Type B pancreatic cell (in vitro differentiated cells): ENCODE measurements around the gene TBCEL. TPM values are rescaled to one million over a fixed set of nuclear protein-coding genes. Genes with fewer than 3 reads are reported as not detected.

Experiments
- DNase-seq: peaks from one replicate; pipeline ENCODE4 v3.0.0; 2021; ENCODE audit warnings: mixed read lengths; ENCODE audit not compliant: unreplicated experiment; ENCODE audit errors: extremely low spot score
- H3K27ac Mint-ChIP-seq: 2 replicates; pipeline ENCODE4 v1.8.0; 2021; ENCODE audit warnings: mild to moderate bottlenecking, mixed read lengths
- H3K27me3 Mint-ChIP-seq: 2 replicates; pipeline ENCODE4 v1.8.0; 2021; ENCODE audit warnings: mixed read lengths
- H3K36me3 Mint-ChIP-seq: 2 replicates; pipeline ENCODE4 v1.8.0; 2021; ENCODE audit warnings: mixed read lengths
- H3K4me1 Mint-ChIP-seq: one replicate; pipeline ENCODE4 v1.8.0; 2021; ENCODE audit warnings: mixed read lengths; ENCODE audit not compliant: unreplicated experiment
- H3K4me3 Mint-ChIP-seq: 2 replicates; pipeline ENCODE4 v1.8.0; 2021; ENCODE audit warnings: mild to moderate bottlenecking, mixed read lengths
- H3K9me3 Mint-ChIP-seq: 2 replicates; pipeline ENCODE4 v1.8.0; 2021; ENCODE audit warnings: mixed read lengths
- total RNA-seq: library from RNA; stranded (reverse); gene quantifications from 2 replicates; pipeline ENCODE4 v1.2.1, GENCODE V29; 2021; ENCODE audit warnings: low replicate concordance
- TF ChIP-seq, protein P1 (sequence below): fragments of 200-600 bp; sonication (generic); conservative IDR thresholded peaks from 2 replicates; pipeline ENCODE4 v1.5.0; 2021; ENCODE audit warnings: antibody characterized with exemption, mild to moderate bottlenecking

The TBCEL gene
- total RNA-seq, 1 donor from 2014 or later = 40.5 TPM

DNA sequence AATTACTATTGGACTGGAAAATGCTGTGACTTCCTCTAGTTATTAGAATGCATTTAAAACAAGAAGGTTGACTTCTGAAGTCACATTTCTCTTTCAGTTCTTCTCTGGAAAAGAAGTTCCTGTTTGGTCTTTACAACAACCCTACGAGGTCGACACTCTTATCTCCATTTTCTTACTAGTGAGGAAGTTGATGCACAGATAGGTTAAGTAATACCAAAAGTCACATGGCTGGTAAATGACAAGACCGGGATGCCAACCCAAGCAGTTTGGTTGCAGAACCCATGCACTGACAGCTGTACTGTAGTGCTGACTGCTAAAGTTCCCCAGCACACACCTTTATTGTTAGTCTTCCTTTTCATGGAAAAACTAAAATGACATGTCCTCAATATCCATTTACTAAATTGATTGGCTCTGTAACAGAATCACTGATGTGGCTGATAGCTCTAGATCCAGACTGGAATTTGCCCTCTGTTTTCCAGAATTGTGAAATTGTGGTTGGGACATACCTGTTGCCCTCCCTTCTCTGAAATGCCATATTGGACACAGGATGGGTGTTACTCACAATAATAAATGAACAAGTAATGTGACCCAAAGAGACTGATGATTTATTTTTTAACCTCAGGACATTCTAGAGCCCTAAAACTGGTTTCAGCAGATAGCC is 67.7 kb downstream of the TBCEL start:
- Mint-ChIP-seq H3K9me3 (peaks cover 5% of the 10 kb centered on the region), H3K4me3 (no peak overlapping the region), H3K27me3 (no peaks in the 10 kb centered on the region), H3K27ac (no peak overlapping the region), H3K36me3 (peaks cover 19% of the 10 kb centered on the region), H3K4me1 (no peaks in the 10 kb centered on the region)
- TF ChIP-seq, protein P1, sequence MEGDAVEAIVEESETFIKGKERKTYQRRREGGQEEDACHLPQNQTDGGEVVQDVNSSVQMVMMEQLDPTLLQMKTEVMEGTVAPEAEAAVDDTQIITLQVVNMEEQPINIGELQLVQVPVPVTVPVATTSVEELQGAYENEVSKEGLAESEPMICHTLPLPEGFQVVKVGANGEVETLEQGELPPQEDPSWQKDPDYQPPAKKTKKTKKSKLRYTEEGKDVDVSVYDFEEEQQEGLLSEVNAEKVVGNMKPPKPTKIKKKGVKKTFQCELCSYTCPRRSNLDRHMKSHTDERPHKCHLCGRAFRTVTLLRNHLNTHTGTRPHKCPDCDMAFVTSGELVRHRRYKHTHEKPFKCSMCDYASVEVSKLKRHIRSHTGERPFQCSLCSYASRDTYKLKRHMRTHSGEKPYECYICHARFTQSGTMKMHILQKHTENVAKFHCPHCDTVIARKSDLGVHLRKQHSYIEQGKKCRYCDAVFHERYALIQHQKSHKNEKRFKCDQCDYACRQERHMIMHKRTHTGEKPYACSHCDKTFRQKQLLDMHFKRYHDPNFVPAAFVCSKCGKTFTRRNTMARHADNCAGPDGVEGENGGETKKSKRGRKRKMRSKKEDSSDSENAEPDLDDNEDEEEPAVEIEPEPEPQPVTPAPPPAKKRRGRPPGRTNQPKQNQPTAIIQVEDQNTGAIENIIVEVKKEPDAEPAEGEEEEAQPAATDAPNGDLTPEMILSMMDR = no peak
- DNase-seq = no peak

DNA sequence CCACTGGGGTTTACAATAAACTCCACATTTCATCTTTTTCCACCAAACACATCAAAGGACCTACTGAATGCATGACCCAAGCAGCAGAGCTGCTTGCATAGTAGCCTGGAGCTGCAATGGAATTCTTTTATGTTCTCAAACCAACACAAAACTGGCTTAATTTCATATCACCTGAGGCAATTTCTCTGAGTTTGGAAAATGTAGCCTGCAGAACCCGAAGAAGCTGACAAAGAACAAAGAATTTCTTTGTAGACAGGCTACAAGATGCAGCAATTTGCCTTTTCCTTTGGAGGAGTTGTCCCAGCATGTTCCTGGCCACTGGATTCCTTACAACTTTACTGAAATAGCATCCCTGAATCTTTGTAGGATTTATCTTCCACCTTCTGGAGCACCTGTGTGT is 71.7 kb downstream of the TBCEL start:
- no peaks in the 10 kb centered on the region for H3K4me1 Mint-ChIP-seq
- TF ChIP-seq, protein P1 = no peak
- H3K36me3 Mint-ChIP-seq = peaks cover 4% of the 10 kb centered on the region
- H3K4me3 Mint-ChIP-seq = no peak overlapping the region
- DNase-seq = no peak
- no peaks in the 10 kb centered on the region for H3K27me3 Mint-ChIP-seq
- no peak overlapping the region for H3K27ac Mint-ChIP-seq
- peaks cover 5% of the 10 kb centered on the region for H3K9me3 Mint-ChIP-seq

GRCh38 chr11:121099364-121099763 is 75.5 kb downstream of the TBCEL start:
- H3K27ac Mint-ChIP-seq = no peak overlapping the region
- no peaks in the 10 kb centered on the region for H3K27me3 Mint-ChIP-seq
- DNase-seq = no peak
- H3K4me3 Mint-ChIP-seq = no peak overlapping the region
- TF ChIP-seq, protein P1 = no peak
- no peaks in the 10 kb centered on the region for H3K36me3 Mint-ChIP-seq
- H3K9me3 Mint-ChIP-seq = no peaks in the 10 kb centered on the region
- H3K4me1 Mint-ChIP-seq = no peaks in the 10 kb centered on the region

GRCh38 chr11:121099885-121100284 is 76.0 kb downstream of the TBCEL start:
- Mint-ChIP-seq H3K27ac (no peak overlapping the region), H3K4me3 (no peak overlapping the region), H3K36me3 (no peaks in the 10 kb centered on the region), H3K4me1 (no peaks in the 10 kb centered on the region), H3K9me3 (no peaks in the 10 kb centered on the region), H3K27me3 (no peaks in the 10 kb centered on the region)
- no peak for DNase-seq
- TF ChIP-seq, protein P1 = no peak

GRCh38 chr11:121100943-121101342 is 77.0 kb downstream of the TBCEL start, which contains the start of gene TECTA:
Gene TECTA (plus strand): TSS chr11:121101243. CDS start chr11:121102666, 1,423 bp downstream.
- no peaks in the 10 kb centered on the region for H3K27me3 Mint-ChIP-seq
- no peak within 1 kb of the TSS for H3K4me3 Mint-ChIP-seq
- no peaks in the 10 kb centered on the region for H3K9me3 Mint-ChIP-seq
- H3K4me1 Mint-ChIP-seq = no peaks in the 10 kb centered on the region
- no peak for DNase-seq
- no peak within 1 kb of the TSS for H3K27ac Mint-ChIP-seq
- TF ChIP-seq, protein P1 = no peak
- no peaks in the 10 kb centered on the region for H3K36me3 Mint-ChIP-seq
